DND-41 (cell line): Measurements from ENCODE around the gene LIMK2.

Experiments used
- CTCF ChIP-seq: IDR thresholded peaks from 2 replicates; pipeline ENCODE4 v1.5.1; 2012; ENCODE audit warnings: borderline replicate concordance, low read length, moderate library complexity, mild to moderate bottlenecking; ENCODE audit not compliant: poor library complexity, severe bottlenecking; ENCODE audit errors: extremely low read depth
- EZH2 ChIP-seq: IDR thresholded peaks from 3 replicates; pipeline ENCODE4 v1.6.1; 2012; ENCODE audit warnings: borderline replicate concordance, low read depth, mild to moderate bottlenecking, moderate library complexity, low read length, inconsistent platforms; ENCODE audit not compliant: severe bottlenecking

- TF ChIP-seq EZH2, result no peak
- TF ChIP-seq CTCF, result no peak
Observed at GRCh38 chr22:31295831-31296657, 83.9 kb downstream of the LIMK2 start.
